ENCODE results near the gene LPP. TPM values are rescaled to one million over a fixed set of nuclear protein-coding genes. Genes with fewer than 3 reads are reported as not detected.

The LPP gene
- total RNA-seq, 2 donors from 2014 or later: 1,601 to 1,705 TPM

- intact Hi-C loops (cut with DNase I): no loop called here
Observed at GRCh38 chr3:188558343-188559071, 404.6 kb downstream of the LPP start.

GRCh38 chr3:188559072-188559429 is 405.1 kb downstream of the LPP start:
- intact Hi-C loops (cut with DNase I): no loop called here
- DNase-seq (ENCODE audit: low spot score): no peak

More at GRCh38 chr3:188558343-188559071, 404.6 kb downstream of the LPP start:
- no peak for DNase-seq (ENCODE audit: low spot score)

- intact Hi-C loops (cut with DNase I): no loop called here
- no peak for DNase-seq (ENCODE audit: low spot score)
Observed at GRCh38 chr3:188559856-188560255, 405.9 kb downstream of the LPP start.

- intact Hi-C loops (cut with DNase I): no loop called here
- DNase-seq (ENCODE audit: low spot score): no peak
Observed at GRCh38 chr3:188562144-188562543, 408.2 kb downstream of the LPP start.

- intact Hi-C loops (cut with DNase I): no loop called here
- no peak for DNase-seq (ENCODE audit: low spot score)
Observed at GRCh38 chr3:188567478-188568195, 413.7 kb downstream of the LPP start.

- no peak for DNase-seq (ENCODE audit: low spot score)
- intact Hi-C loops (cut with DNase I): no loop called here
Observed at GRCh38 chr3:188568736-188569135, 414.8 kb downstream of the LPP start.

GRCh38 chr3:188571531-188572095 is 417.7 kb downstream of the LPP start:
- intact Hi-C loops (cut with DNase I): no loop called here

GRCh38 chr3:188573291-188573940 is 419.5 kb downstream of the LPP start:
- intact Hi-C loops (cut with DNase I): no loop called here
- DNase-seq (ENCODE audit: low spot score): no peak

More at GRCh38 chr3:188571531-188572095, 417.7 kb downstream of the LPP start:
- no peak for DNase-seq (ENCODE audit: low spot score)

- DNase-seq (ENCODE audit: low spot score): no peak
- intact Hi-C loops (cut with DNase I): no loop called here
Observed at GRCh38 chr3:188573956-188574355, 420.0 kb downstream of the LPP start.

- intact Hi-C loops (cut with DNase I): no loop called here
- DNase-seq (ENCODE audit: low spot score): no peak
Observed at GRCh38 chr3:188574885-188575284, 420.9 kb downstream of the LPP start.

- intact Hi-C loops (cut with DNase I): no loop called here
- no peak for DNase-seq (ENCODE audit: low spot score)
Observed at GRCh38 chr3:188575501-188575900, 421.5 kb downstream of the LPP start.

- no peak for DNase-seq (ENCODE audit: low spot score)
- intact Hi-C loops (cut with DNase I): loop anchor here in 1 of 2 donors (1.0 kb wide), 1 partner anchor 25 kb away; no protein-coding TSS in a partner anchor
Observed at GRCh38 chr3:188577539-188577938, 423.6 kb downstream of the LPP start.

GRCh38 chr3:188578576-188579363 is 424.8 kb downstream of the LPP start:
- intact Hi-C loops (cut with DNase I): no loop called here
- DNase-seq (ENCODE audit: low spot score): peak; percentile 89

- no peak for DNase-seq (ENCODE audit: low spot score)
- intact Hi-C loops (cut with DNase I): loop anchor here in 1 of 2 donors (5.0 kb wide), 1 partner anchor 838 kb away; no protein-coding TSS in a partner anchor
Observed at GRCh38 chr3:188580223-188580622, 426.3 kb downstream of the LPP start.

GRCh38 chr3:188580659-188581058 is 426.7 kb downstream of the LPP start:
- no peak for DNase-seq (ENCODE audit: low spot score)

GRCh38 chr3:188581365-188581764 is 427.4 kb downstream of the LPP start:
- no peak for DNase-seq (ENCODE audit: low spot score)
- intact Hi-C loops (cut with DNase I): loop anchor here in 1 of 2 donors (5.0 kb wide), 1 partner anchor 839 kb away; no protein-coding TSS in a partner anchor

More at GRCh38 chr3:188580659-188581058, 426.7 kb downstream of the LPP start:
- intact Hi-C loops (cut with DNase I): loop anchor here in 1 of 2 donors (5.0 kb wide), 1 partner anchor 838 kb away; no protein-coding TSS in a partner anchor

- intact Hi-C loops (cut with DNase I): loop anchor here in 1 of 2 donors (5.0 kb wide), 1 partner anchor 839 kb away; no protein-coding TSS in a partner anchor
- DNase-seq (ENCODE audit: low spot score): no peak
Observed at GRCh38 chr3:188581792-188582191, 427.8 kb downstream of the LPP start.

- DNase-seq (ENCODE audit: low spot score): no peak
- intact Hi-C loops (cut with DNase I): loop anchor here in 1 of 2 donors (5.0 kb wide), 1 partner anchor 841 kb away; no protein-coding TSS in a partner anchor
Observed at GRCh38 chr3:188583341-188584161, 429.6 kb downstream of the LPP start.

Data from posterior vena cava (tissue), 2 donors.